ENCODE measurements around the gene HLA-C.
"Not testable (repeated sequence)": the region's sequence is repeated elsewhere in the genome, so short reads cannot be mapped to it uniquely, and the experiment has no call there.

- TF ChIP-seq CTCF, EP300, POLR2AphosphoS5 (IDR thresholded peaks at IDR 0.05): not testable (repeated sequence)
Measured at GRCh38 chr6:31259995-31260394, 11.9 kb downstream of the HLA-C start.
